Right lobe of liver (tissue), 6 donors: Measurements from ENCODE around the gene TMC6. TPM values are rescaled to one million over a fixed set of nuclear protein-coding genes. Genes with fewer than 3 reads are reported as not detected.

Experiments
- ATAC-seq, 4 donors: fragments of 200-7000 bp; cut with Tn5 transposase; one replicate each; pipeline ENCODE4 v1.9.1; 2020; ENCODE audit warnings: mild to moderate bottlenecking in 4 of 4, moderate library complexity in 4 of 4
- DNase-seq, 3 donors: peaks; one replicate each; pipeline ENCODE4 v3.0.0-alpha.2; 2020
- H3K27ac ChIP-seq, 3 donors: fragments of 200-600 bp; one replicate each; pipeline ENCODE4 v1.8.0; 2022
- H3K27me3 ChIP-seq, 2 donors: fragments of 200-600 bp; one replicate each; pipeline ENCODE4 v1.8.0; 2022
- H3K36me3 ChIP-seq, 4 donors: fragments of 200-600 bp; sonication (generic) in 1 of 4; one replicate each; pipeline versions ENCODE4 v1.5.1 to v1.8.0; 2017 to 2022; ENCODE audit warnings: control low read depth in 1 of 4
- H3K4me1 ChIP-seq, 4 donors: fragments of 200-600 bp; sonication (generic) in 1 of 4; one replicate each; pipeline versions ENCODE4 v1.5.1 to v1.8.0; 2017 to 2022; ENCODE audit warnings: control low read depth in 1 of 4
- H3K4me3 ChIP-seq, 3 donors: fragments of 200-600 bp; one replicate each; pipeline ENCODE4 v1.8.0; 2022
- H3K9me3 ChIP-seq, 4 donors: fragments of 200-600 bp; sonication (generic) in 1 of 4; one replicate each; pipeline versions ENCODE4 v1.5.1 to v1.8.0; 2017 to 2022; ENCODE audit warnings: control low read depth in 1 of 4
- POLR2A ChIP-seq: fragments of 450-650 bp; IDR thresholded peaks from one replicate; pipeline ENCODE4 v1.6.1; 2017; ENCODE audit warnings: antibody characterized with exemption, mild to moderate bottlenecking
- WGBS: methylation state at CpG from one replicate; pipeline ENCODE4 v1.1.6; 2018; ENCODE audit warnings: low coverage, low lambda C conversion rate; ENCODE audit not compliant: insufficient coverage; ENCODE audit errors: missing lambda C conversion rate; 5-methylcytosine and 5-hydroxymethylcytosine counted together
- intact Hi-C, 2 donors: fragments of 100-400 bp; cut with DNase I; formaldehyde crosslinking; loops; one replicate each; pipeline versions ENCODE4 v1.11.2 to v1.14.1; 2022
- total RNA-seq, 6 experiments: library from RNA; depleted of rRNA in 2 of 6; stranded (reverse); fragments of >200 nt in 2 of 6; fragmentation: NEBNext Ultra II Directional in 3 of 6; extraction: Animal tissue kit (Norgen Biotek cat#: 25700) in 3 of 6; gene quantifications; one replicate each; pipeline versions ENCODE4 v1.1.0 to v1.2.4, GENCODE V29; 2016 to 2023
- TF ChIP-seq, protein P1 (sequence below), 4 donors: fragments of 200-600 bp in 3 of 4; fragments of 450-650 bp in 1 of 4; IDR thresholded peaks; one replicate each; pipeline versions ENCODE4 v1.5.1 to v1.8.0; 2016 to 2022; ENCODE audit warnings: antibody characterized with exemption in 4 of 4, mild to moderate bottlenecking in 2 of 4
- donor health status: DM: no; HTN: yes; CAD: no.
- donor health status: DM: no; HTN: no; CAD: no.
- donor health status: DM: no; HTN: no; CAD: no.
- donor health status: DM: no; HTN: yes; CAD: no.
- donor health status: DM: no; HTN: yes; CAD: no.

Gene TMC6
- total RNA-seq, 6 experiments from 2014 or later, result 10.9 to 24.7 (median 15.7) TPM

- intact Hi-C loops, result loop anchor here (5.0 to 10.0 kb wide), 3 partner anchors 56 to 134 kb away; partner anchors contain the start of gene SYNGR2 (in 1 of the 2)
- TF ChIP-seq, protein P1, sequence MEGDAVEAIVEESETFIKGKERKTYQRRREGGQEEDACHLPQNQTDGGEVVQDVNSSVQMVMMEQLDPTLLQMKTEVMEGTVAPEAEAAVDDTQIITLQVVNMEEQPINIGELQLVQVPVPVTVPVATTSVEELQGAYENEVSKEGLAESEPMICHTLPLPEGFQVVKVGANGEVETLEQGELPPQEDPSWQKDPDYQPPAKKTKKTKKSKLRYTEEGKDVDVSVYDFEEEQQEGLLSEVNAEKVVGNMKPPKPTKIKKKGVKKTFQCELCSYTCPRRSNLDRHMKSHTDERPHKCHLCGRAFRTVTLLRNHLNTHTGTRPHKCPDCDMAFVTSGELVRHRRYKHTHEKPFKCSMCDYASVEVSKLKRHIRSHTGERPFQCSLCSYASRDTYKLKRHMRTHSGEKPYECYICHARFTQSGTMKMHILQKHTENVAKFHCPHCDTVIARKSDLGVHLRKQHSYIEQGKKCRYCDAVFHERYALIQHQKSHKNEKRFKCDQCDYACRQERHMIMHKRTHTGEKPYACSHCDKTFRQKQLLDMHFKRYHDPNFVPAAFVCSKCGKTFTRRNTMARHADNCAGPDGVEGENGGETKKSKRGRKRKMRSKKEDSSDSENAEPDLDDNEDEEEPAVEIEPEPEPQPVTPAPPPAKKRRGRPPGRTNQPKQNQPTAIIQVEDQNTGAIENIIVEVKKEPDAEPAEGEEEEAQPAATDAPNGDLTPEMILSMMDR (IDR thresholded peaks at IDR 0.05), result no peak
- no peak for TF ChIP-seq POLR2A
Measured at GRCh38 chr17:78111016-78111726, 17.4 kb downstream of the TMC6 start.

DNA sequence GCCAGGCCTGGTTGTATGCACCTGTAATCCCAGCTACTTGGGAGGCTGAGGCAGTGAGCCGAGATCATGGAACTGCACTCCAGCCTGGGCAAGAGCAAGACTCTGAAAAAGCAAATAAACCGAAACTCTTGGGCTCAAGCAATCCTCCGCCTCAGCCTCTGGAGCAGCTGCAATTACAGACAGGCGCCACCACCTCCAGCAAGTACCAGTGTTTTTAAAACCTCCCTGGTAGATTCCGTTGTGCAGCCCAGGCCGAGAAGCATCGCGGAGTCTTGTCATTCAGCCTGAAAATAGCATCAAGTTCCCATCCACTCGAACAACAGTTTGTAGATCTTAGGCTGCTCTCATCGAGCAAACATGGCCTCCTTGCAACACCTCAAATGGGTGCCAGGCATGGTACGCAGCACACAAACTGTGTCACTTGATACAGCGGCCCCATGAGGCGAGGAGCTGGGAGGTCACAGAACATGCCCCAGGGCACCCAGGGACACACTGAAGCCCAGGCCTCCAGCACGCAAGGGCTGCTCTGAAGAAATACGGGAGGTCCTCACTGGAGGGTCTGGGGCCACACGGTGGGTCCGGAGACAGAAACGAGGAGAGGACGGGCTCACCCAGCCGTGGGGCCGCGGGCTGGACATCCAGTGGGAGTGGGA, 18.1 kb downstream of the TMC6 start:
- WGBS, result 100% methylated on average over 1 of the region's 22 CpGs
- TF ChIP-seq, protein P1 (IDR thresholded peaks at IDR 0.05), result no peak
- no peak for TF ChIP-seq POLR2A
- Histone ChIP-seq H3K27me3 (no peaks in the 10 kb centered on the region), H3K4me1 (no peaks in the 10 kb centered on the region), H3K4me3 (no peak overlapping the region), H3K27ac (no peak overlapping the region), H3K36me3 (peaks cover 0 to 3% (median 0%) of the 10 kb centered on the region in 4 donors), H3K9me3 (no peaks in the 10 kb centered on the region)
- intact Hi-C loops, result loop anchor here (5.0 to 10.0 kb wide), 3 partner anchors 57 to 134 kb away; partner anchors contain the start of gene SYNGR2 (in 1 of the 2)
- no peak for ATAC-seq
- DNase-seq, result peak in 1 of 3 donors; percentile 52

More at GRCh38 chr17:78111016-78111726, 17.4 kb downstream of the TMC6 start:
- ATAC-seq (no peak), DNase-seq (no peak)
- Histone ChIP-seq H3K4me3 (no peak overlapping the region), H3K27ac (no peak overlapping the region), H3K9me3 (no peaks in the 10 kb centered on the region), H3K36me3 (peaks cover 0 to 3% (median 0%) of the 10 kb centered on the region in 4 donors), H3K4me1 (no peaks in the 10 kb centered on the region), H3K27me3 (no peaks in the 10 kb centered on the region)
- 57% methylated on average over 4 of the region's 19 CpGs for WGBS

DNA sequence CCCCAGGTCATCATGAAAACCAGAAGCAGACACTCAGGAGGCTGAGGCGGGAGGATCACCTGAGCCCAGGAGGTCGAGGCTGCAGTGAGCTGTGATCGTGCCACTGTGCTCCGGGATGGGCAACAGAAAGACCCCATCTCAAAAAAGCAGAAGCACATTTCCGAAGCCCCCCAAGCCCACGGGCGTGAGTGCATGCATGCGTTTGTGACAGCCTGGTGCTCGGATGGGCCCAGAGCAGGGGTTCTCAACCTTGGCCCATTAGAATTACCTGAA, 19.1 kb downstream of the TMC6 start:
- ATAC-seq, result no peak
- no peak for TF ChIP-seq POLR2A
- TF ChIP-seq, protein P1 (IDR thresholded peaks at IDR 0.05), result no peak

GRCh38 chr17:78108726-78109488, 19.6 kb downstream of the TMC6 start:
- DNase-seq (no peak), ATAC-seq (no peak)
- TF ChIP-seq, protein P1 (IDR thresholded peaks at IDR 0.05), result no peak
- TF ChIP-seq POLR2A, result no peak
- Histone ChIP-seq H3K4me1 (no peaks in the 10 kb centered on the region), H3K4me3 (no peak overlapping the region), H3K27ac (no peak overlapping the region), H3K9me3 (no peaks in the 10 kb centered on the region), H3K36me3 (peaks cover 0 to 7% (median under 1%) of the 10 kb centered on the region in 4 donors), H3K27me3 (no peaks in the 10 kb centered on the region)
- WGBS, result 45% methylated on average over 7 of the region's 18 CpGs
- intact Hi-C loops, result no loop called here

More for the DNA sequence above, 19.1 kb downstream of the TMC6 start:
- Histone ChIP-seq H3K9me3 (no peaks in the 10 kb centered on the region), H3K4me1 (no peaks in the 10 kb centered on the region), H3K27ac (no peak overlapping the region), H3K27me3 (no peaks in the 10 kb centered on the region), H3K4me3 (no peak overlapping the region), H3K36me3 (peaks cover 0 to 4% (median 0%) of the 10 kb centered on the region in 4 donors)
- 100% methylated on average over 1 of the region's 9 CpGs for WGBS
- intact Hi-C loops, result no loop called here
- DNase-seq, result no peak
